Heart left ventricle (tissue), 13 donors: ENCODE results near the gene WDR75.

Source experiments
- POLR2A ChIP-seq, 2 donors: fragments of 450-650 bp; IDR thresholded peaks; one replicate each; pipeline ENCODE4 v1.6.1; 2017; ENCODE audit warnings: antibody characterized with exemption in 2 of 2, mild to moderate bottlenecking in 2 of 2, moderate library complexity in 2 of 2
- TF ChIP-seq, protein P1 (sequence below), 12 donors: fragments of 200-600 bp; sonication (generic) in 4 of 12; IDR thresholded peaks; one replicate each; pipeline versions ENCODE4 v1.5.0 to v1.8.0; 2018 to 2022; ENCODE audit warnings: antibody characterized with exemption in 12 of 12, mild to moderate bottlenecking in 5 of 12
- donor health status: ischemic (EF 13 %, LVEDD 7.1; RV severe dilation, severe dysfunction).
- donor health status: DM: no; HTN: yes; CAD: no.
- donor health status: DM: no; HTN: no; CAD: no.
- donor health status: ischemic (EF 25% LVEDD 6.9; RV normal size, moderate dysfunction).
- donor health status: ischemic (EF 25% LVEDD 5.7; RV mildly dilated, moderate dysfunction).
- donor health status: ischemic (EF 35%, LVEDD 5.7; RV mildly dilated, moderate dysfunction).
- donor health status: nonischemic (EF 11% LVEDD 7.7; RV severe dilation, severe dysfunction).
- donor health status: DM: yes; HTN: yes; CAD: no.
- donor health status: PGD.
- donor health status: ischemic (EF 29% LVEDD 5.4; RV normal size, mild dysfunction).
- donor health status: nonischemic (EF 23%, LVEDD 6.1; RV moderate dilation, normal function).

GRCh38 chr2:189487283-189488007, 46.2 kb downstream of the WDR75 start:
- TF ChIP-seq, protein P1, sequence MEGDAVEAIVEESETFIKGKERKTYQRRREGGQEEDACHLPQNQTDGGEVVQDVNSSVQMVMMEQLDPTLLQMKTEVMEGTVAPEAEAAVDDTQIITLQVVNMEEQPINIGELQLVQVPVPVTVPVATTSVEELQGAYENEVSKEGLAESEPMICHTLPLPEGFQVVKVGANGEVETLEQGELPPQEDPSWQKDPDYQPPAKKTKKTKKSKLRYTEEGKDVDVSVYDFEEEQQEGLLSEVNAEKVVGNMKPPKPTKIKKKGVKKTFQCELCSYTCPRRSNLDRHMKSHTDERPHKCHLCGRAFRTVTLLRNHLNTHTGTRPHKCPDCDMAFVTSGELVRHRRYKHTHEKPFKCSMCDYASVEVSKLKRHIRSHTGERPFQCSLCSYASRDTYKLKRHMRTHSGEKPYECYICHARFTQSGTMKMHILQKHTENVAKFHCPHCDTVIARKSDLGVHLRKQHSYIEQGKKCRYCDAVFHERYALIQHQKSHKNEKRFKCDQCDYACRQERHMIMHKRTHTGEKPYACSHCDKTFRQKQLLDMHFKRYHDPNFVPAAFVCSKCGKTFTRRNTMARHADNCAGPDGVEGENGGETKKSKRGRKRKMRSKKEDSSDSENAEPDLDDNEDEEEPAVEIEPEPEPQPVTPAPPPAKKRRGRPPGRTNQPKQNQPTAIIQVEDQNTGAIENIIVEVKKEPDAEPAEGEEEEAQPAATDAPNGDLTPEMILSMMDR (IDR thresholded peaks at IDR 0.05), result no peak
- no peak for TF ChIP-seq POLR2A (IDR thresholded peaks at IDR 0.05)
